Skeletal muscle satellite cell (primary cell): ENCODE results near the gene SOX5.

Experiments
- H3K27me3 ChIP-seq: 2 replicates; pipeline ENCODE4 v1.7.0; 2013; ENCODE audit warnings: low read length; ENCODE audit not compliant: control insufficient read depth, insufficient read depth
- H3K36me3 ChIP-seq: 2 replicates; pipeline ENCODE4 v1.7.0; 2013; ENCODE audit warnings: mild to moderate bottlenecking, control low read depth, low read length; ENCODE audit not compliant: insufficient read depth
- H3K4me1 ChIP-seq: 2 replicates; pipeline ENCODE4 v1.7.0; 2013; ENCODE audit warnings: low read length; ENCODE audit not compliant: control insufficient read depth, insufficient read depth
- H3K4me2 ChIP-seq: 2 replicates; pipeline ENCODE4 v1.7.0; 2013; ENCODE audit warnings: mild to moderate bottlenecking, low read length
- H3K4me3 ChIP-seq: 2 replicates; pipeline ENCODE4 v1.7.0; 2013; ENCODE audit warnings: low read length
- H3K9ac ChIP-seq: 2 replicates; pipeline ENCODE4 v1.7.0; 2013; ENCODE audit warnings: mild to moderate bottlenecking, low read depth, low read length, moderate library complexity
- H3K9me3 ChIP-seq: replicated peaks from 2 replicates; pipeline ENCODE4 v1.7.0; 2013; ENCODE audit warnings: mild to moderate bottlenecking, control low read depth, low read length

SOX5 gene

GRCh38 chr12:23596568-23596967 lies 352.9 kb downstream of the SOX5 start:
- Histone ChIP-seq H3K27me3 (no peaks in the 10 kb centered on the region), H3K9me3 (no peaks in the 10 kb centered on the region), H3K4me1 (no peaks in the 10 kb centered on the region), H3K4me3 (no peak overlapping the region), H3K36me3 (no peaks in the 10 kb centered on the region), H3K9ac (no peak overlapping the region), H3K4me2 (no peak overlapping the region)

GRCh38 chr12:23587833-23588559 lies 361.5 kb downstream of the SOX5 start:
- H3K4me1 ChIP-seq = no peaks in the 10 kb centered on the region
- H3K4me2 ChIP-seq = no peak overlapping the region
- no peak overlapping the region for H3K9ac ChIP-seq
- no peaks in the 10 kb centered on the region for H3K9me3 ChIP-seq
- no peak overlapping the region for H3K4me3 ChIP-seq
- H3K36me3 ChIP-seq = no peaks in the 10 kb centered on the region
- no peaks in the 10 kb centered on the region for H3K27me3 ChIP-seq

GRCh38 chr12:23585782-23586163 lies 363.7 kb downstream of the SOX5 start:
- H3K36me3 ChIP-seq = no peaks in the 10 kb centered on the region
- no peaks in the 10 kb centered on the region for H3K9me3 ChIP-seq
- H3K27me3 ChIP-seq = no peaks in the 10 kb centered on the region
- H3K4me1 ChIP-seq = no peaks in the 10 kb centered on the region
- no peak overlapping the region for H3K4me3 ChIP-seq
- H3K9ac ChIP-seq = no peak overlapping the region
- no peak overlapping the region for H3K4me2 ChIP-seq

GRCh38 chr12:23585156-23585781 lies 364.2 kb downstream of the SOX5 start:
- H3K9me3 ChIP-seq = no peaks in the 10 kb centered on the region
- no peaks in the 10 kb centered on the region for H3K36me3 ChIP-seq
- H3K4me2 ChIP-seq = no peak overlapping the region
- no peaks in the 10 kb centered on the region for H3K27me3 ChIP-seq
- no peaks in the 10 kb centered on the region for H3K4me1 ChIP-seq
- H3K9ac ChIP-seq = no peak overlapping the region
- no peak overlapping the region for H3K4me3 ChIP-seq

GRCh38 chr12:23581913-23582312 lies 367.6 kb downstream of the SOX5 start:
- Histone ChIP-seq H3K4me3 (no peak overlapping the region), H3K36me3 (no peaks in the 10 kb centered on the region), H3K9ac (no peak overlapping the region), H3K4me1 (no peaks in the 10 kb centered on the region), H3K27me3 (no peaks in the 10 kb centered on the region), H3K4me2 (no peak overlapping the region), H3K9me3 (no peaks in the 10 kb centered on the region)

GRCh38 chr12:23579257-23579656 lies 370.2 kb downstream of the SOX5 start:
- Histone ChIP-seq H3K4me1 (no peaks in the 10 kb centered on the region), H3K27me3 (no peaks in the 10 kb centered on the region), H3K4me2 (no peak overlapping the region), H3K36me3 (no peaks in the 10 kb centered on the region), H3K9ac (no peak overlapping the region), H3K9me3 (no peaks in the 10 kb centered on the region), H3K4me3 (no peak overlapping the region)

GRCh38 chr12:23576372-23576771 lies 373.1 kb downstream of the SOX5 start:
- Histone ChIP-seq H3K4me1 (no peaks in the 10 kb centered on the region), H3K9ac (no peak overlapping the region), H3K4me3 (no peak overlapping the region), H3K9me3 (no peaks in the 10 kb centered on the region), H3K36me3 (no peaks in the 10 kb centered on the region), H3K27me3 (no peaks in the 10 kb centered on the region), H3K4me2 (no peak overlapping the region)

GRCh38 chr12:23569356-23569755 lies 380.1 kb downstream of the SOX5 start:
- Histone ChIP-seq H3K9me3 (no peaks in the 10 kb centered on the region), H3K9ac (no peak overlapping the region), H3K36me3 (no peaks in the 10 kb centered on the region), H3K4me1 (no peaks in the 10 kb centered on the region), H3K4me2 (no peak overlapping the region), H3K4me3 (no peak overlapping the region), H3K27me3 (no peaks in the 10 kb centered on the region)

GRCh38 chr12:23566133-23566532 lies 383.3 kb downstream of the SOX5 start:
- no peak overlapping the region for H3K9ac ChIP-seq
- no peaks in the 10 kb centered on the region for H3K4me1 ChIP-seq
- no peaks in the 10 kb centered on the region for H3K36me3 ChIP-seq
- no peaks in the 10 kb centered on the region for H3K9me3 ChIP-seq
- H3K4me2 ChIP-seq = no peak overlapping the region
- no peaks in the 10 kb centered on the region for H3K27me3 ChIP-seq
- no peak overlapping the region for H3K4me3 ChIP-seq

- Histone ChIP-seq H3K4me2 (no peak overlapping the region), H3K9me3 (no peaks in the 10 kb centered on the region), H3K4me3 (no peak overlapping the region), H3K4me1 (no peaks in the 10 kb centered on the region), H3K27me3 (no peaks in the 10 kb centered on the region), H3K9ac (no peak overlapping the region), H3K36me3 (no peaks in the 10 kb centered on the region)
Observed at GRCh38 chr12:23564451-23565152, 384.9 kb downstream of the SOX5 start.

GRCh38 chr12:23561364-23562345 lies 387.8 kb downstream of the SOX5 start:
- no peak overlapping the region for H3K9ac ChIP-seq
- no peak overlapping the region for H3K4me2 ChIP-seq

More at GRCh38 chr12:23561364-23562345, 387.8 kb downstream of the SOX5 start:
- Histone ChIP-seq H3K27me3 (no peaks in the 10 kb centered on the region), H3K36me3 (no peaks in the 10 kb centered on the region), H3K4me3 (no peak overlapping the region), H3K4me1 (no peaks in the 10 kb centered on the region), H3K9me3 (no peaks in the 10 kb centered on the region)
